ENCODE results near the gene ARHGEF28. TPM values are rescaled to one million over a fixed set of nuclear protein-coding genes. Genes with fewer than 3 reads are reported as not detected.

The ARHGEF28 gene
- total RNA-seq, 1 donor from 2014 or later: 0.11 TPM

- Histone ChIP-seq H3K9ac (no peak overlapping the region), H3K27ac (no peak overlapping the region), H3K79me2 (ENCODE audit: low read depth) (no peaks in the 10 kb centered on the region), H3F3A (ENCODE audit: low read depth) (no peaks in the 10 kb centered on the region), H3K36me3 (no peaks in the 10 kb centered on the region), H4K20me1 (ENCODE audit: low read depth) (no peaks in the 10 kb centered on the region), H3K4me3 (no peak overlapping the region), H2AFZ (replicated peaks) (no peak overlapping the region), H3K4me1 (no peaks in the 10 kb centered on the region), H3K4me2 (no peak overlapping the region), H3K9me3 (ENCODE audit: low read depth) (no peaks in the 10 kb centered on the region), H3K27me3 (no peaks in the 10 kb centered on the region)
- Mint-ChIP-seq H3K27ac (no peak overlapping the region), H3K27me3 (ENCODE audit: insufficient read depth, low read depth) (peaks cover 4% of the 10 kb centered on the region), H3K4me3 (no peak overlapping the region), H3K36me3 (no peaks in the 10 kb centered on the region), H3K9me3 (no peaks in the 10 kb centered on the region), H3K4me1 (no peaks in the 10 kb centered on the region)
- no peak for DNase-seq (ENCODE audit: low spot score)
- TF ChIP-seq CTCF (IDR thresholded peaks at IDR 0.05) (no peak), EZH2 (IDR thresholded peaks at IDR 0.05) (no peak), EZH2phosphoT487 (IDR thresholded peaks at IDR 0.05) (no peak)
Observed at GRCh38 chr5:73928476-73929070, 302.6 kb downstream of the ARHGEF28 start.

DNA sequence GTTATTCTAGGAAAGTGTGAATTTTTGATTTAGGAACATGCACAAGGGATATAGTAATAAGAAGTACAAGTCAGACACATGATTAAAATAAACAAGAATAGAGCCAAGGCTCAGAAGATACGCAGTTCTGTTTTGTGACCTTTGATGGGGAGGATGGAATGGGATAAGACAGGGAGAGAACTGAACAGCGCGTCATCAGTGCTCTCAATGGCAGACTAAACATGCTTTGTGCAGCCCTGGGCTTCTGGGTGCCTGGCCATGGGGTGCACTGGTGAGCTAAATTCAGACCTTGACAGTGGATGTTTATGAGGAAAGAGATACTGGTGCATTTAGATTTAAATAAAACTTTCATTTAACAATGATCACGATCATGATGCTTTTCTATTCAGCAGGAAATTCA is 309.7 kb downstream of the ARHGEF28 start:
- Histone ChIP-seq H3K79me2 (ENCODE audit: low read depth) (no peaks in the 10 kb centered on the region), H3K36me3 (no peaks in the 10 kb centered on the region), H3F3A (ENCODE audit: low read depth) (no peaks in the 10 kb centered on the region), H3K9ac (no peak overlapping the region), H3K27ac (no peak overlapping the region), H3K27me3 (no peaks in the 10 kb centered on the region), H3K4me1 (no peaks in the 10 kb centered on the region), H3K4me3 (no peak overlapping the region), H2AFZ (replicated peaks) (no peak overlapping the region), H4K20me1 (ENCODE audit: low read depth) (no peaks in the 10 kb centered on the region), H3K4me2 (no peak overlapping the region), H3K9me3 (ENCODE audit: low read depth) (no peaks in the 10 kb centered on the region)
- no peak overlapping the region for H3K27ac Mint-ChIP-seq
- TF ChIP-seq EZH2phosphoT487 (IDR thresholded peaks at IDR 0.05): no peak
- no peak for TF ChIP-seq CTCF (IDR thresholded peaks at IDR 0.05)
- TF ChIP-seq EZH2 (IDR thresholded peaks at IDR 0.05): no peak
- no peaks in the 10 kb centered on the region for H3K9me3 Mint-ChIP-seq
- no peak for DNase-seq (ENCODE audit: low spot score)
- H3K4me1 Mint-ChIP-seq: peaks cover 29% of the 10 kb centered on the region
- H3K4me3 Mint-ChIP-seq: no peak overlapping the region
- no peaks in the 10 kb centered on the region for H3K36me3 Mint-ChIP-seq
- peaks cover 2% of the 10 kb centered on the region for H3K27me3 Mint-ChIP-seq (ENCODE audit: insufficient read depth, low read depth)

DNA sequence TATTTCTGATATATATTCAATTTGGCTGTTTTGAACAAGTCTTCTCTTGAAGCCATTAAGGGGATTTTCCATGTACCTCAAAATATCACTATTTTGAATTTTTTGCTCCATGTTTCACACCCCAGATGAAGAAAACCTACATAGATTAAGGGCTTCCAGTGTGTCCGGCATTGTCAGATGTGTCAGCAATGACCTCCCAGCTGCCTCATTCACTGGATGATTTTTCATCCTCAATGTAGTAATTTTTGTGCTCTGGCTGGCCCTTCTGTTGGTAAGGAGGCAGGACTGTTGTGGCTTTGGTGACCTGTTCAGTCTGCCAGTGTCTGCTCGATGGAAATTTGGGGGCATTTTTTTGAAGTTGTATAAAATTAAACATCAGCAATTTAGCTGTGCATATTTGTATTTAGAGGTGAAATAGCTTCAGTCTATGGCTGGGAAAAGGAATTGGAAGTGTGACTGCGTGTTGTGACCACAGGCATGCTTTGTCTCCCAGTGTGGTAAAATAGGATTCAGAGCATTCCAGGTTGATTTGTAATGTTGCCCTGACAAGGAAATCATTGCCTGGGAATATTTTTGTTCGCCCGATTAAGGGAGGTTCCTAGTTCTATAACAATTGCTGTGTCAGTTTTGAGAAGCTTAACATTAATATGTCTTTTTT is 312.4 kb downstream of the ARHGEF28 start:
- no peak for DNase-seq (ENCODE audit: low spot score)
- Histone ChIP-seq H3K79me2 (ENCODE audit: low read depth) (no peaks in the 10 kb centered on the region), H3K4me2 (no peak overlapping the region), H2AFZ (replicated peaks) (no peak overlapping the region), H3K4me1 (peaks cover 5% of the 10 kb centered on the region), H3F3A (ENCODE audit: low read depth) (no peaks in the 10 kb centered on the region), H3K9ac (no peak overlapping the region), H3K27me3 (no peaks in the 10 kb centered on the region), H4K20me1 (ENCODE audit: low read depth) (no peaks in the 10 kb centered on the region), H3K9me3 (ENCODE audit: low read depth) (no peaks in the 10 kb centered on the region), H3K36me3 (no peaks in the 10 kb centered on the region), H3K27ac (no peak overlapping the region), H3K4me3 (no peak overlapping the region)
- Mint-ChIP-seq H3K4me3 (no peak overlapping the region), H3K36me3 (no peaks in the 10 kb centered on the region), H3K9me3 (no peaks in the 10 kb centered on the region), H3K27ac (no peak overlapping the region), H3K4me1 (peaks cover 37% of the 10 kb centered on the region), H3K27me3 (ENCODE audit: insufficient read depth, low read depth) (peaks cover 2% of the 10 kb centered on the region)
- TF ChIP-seq EZH2 (IDR thresholded peaks at IDR 0.05) (no peak), CTCF (IDR thresholded peaks at IDR 0.05) (no peak), EZH2phosphoT487 (IDR thresholded peaks at IDR 0.05) (no peak)
